ENCODE data around the gene MTR.
"Not testable (repeated sequence)": the region's sequence is repeated elsewhere in the genome, so short reads cannot be mapped to it uniquely, and the experiment has no call there.

Gene MTR

DNA sequence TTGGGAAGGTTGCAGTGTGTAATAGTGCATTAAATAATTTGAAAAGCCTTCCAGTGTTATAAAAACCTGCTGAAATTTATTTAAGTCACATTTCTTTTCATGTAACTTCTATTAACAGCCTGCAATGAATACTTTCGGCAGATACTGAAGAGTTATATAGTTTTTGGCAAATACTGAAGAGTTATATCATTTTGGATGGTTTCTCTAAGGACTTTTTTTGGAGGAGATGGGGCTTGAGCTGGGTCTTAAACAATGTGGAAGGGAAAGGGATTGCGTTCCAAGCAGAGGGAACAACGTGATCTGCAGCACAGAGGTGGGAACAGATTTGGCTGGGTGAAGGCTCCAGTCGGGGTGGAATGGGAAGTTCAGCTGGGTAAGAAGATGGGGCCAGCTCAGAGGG is 39.8 kb downstream of the MTR start:
- no peak for FAIRE-seq

DNA sequence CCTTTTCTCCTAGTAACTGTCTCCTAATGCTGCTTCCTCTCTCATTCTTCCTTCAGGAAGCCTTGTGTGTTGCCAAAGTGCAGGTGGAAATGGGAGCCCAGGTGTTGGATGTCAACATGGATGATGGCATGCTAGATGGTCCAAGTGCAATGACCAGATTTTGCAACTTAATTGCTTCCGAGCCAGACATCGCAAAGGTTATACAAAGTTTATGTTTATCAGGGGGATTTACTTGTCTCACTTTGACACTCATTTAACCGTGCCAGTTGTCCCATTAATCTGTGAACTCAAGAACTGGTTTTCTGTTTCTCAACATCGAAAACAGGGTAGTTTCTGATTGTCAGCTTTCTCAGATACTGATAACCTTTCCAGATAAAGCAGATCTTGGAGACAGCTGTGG is 40.4 kb downstream of the MTR start:
- FAIRE-seq = no peak

GRCh38 chr1:236836157-236836556 is 41.1 kb downstream of the MTR start:
- FAIRE-seq = no peak

DNA sequence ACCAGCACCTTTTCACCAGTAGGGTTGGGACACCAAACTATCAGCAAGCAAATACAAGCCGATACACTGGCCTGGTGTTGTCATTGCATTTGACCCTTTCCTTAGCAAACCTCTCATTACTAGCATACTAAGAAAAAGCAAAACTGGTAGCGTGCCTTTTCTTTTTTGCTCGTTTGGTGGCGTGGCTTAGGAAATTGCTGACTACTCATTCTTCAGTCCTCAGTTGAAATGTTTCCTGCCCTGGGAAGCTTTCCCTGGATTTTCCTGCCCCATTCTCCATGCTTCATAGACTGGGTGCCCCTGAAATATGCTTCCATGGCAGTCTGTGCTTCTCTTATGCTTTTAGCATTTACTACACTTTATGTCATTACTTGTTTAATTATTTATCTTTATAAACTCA is 42.0 kb downstream of the MTR start:
- FAIRE-seq = no peak

DNA sequence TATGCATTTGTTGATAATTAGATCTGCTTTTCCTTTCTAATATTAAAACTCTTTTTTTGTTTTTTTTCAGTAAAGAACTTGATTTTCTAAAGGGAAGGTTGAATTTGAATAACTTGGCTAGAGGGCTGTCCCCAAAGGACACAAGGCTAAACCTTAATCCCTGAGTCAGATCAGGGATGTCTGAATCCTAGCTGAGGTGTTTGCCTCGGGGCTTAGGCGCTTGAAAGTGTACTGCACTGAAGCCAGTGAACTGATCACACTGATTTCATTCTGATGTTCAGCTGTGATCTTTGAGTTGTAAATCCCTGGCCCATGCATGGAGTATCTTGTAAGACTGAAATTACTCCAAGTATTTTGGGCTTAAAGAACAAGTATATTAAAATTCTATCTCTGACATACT is 42.8 kb downstream of the MTR start:
- no peak for FAIRE-seq

DNA sequence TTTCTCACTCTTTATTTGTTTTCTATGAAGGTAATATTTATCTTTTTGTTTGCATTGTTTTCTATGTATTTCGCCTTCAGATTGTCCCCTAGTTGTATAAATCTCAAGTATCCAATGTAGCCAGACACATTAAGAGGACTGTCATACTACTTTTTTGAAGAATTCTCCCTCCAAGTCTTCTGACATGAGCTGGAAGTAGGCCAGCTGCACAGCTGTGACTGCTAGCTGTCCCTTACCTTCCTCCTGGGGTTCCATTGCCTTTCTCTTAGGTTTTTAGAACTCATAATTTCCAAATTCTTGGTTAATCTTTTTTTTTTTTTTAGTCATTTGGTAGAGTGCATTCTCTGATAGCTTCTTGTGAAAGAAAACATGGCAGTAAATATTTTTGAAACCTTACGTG is 46.2 kb downstream of the MTR start:
- no peak for FAIRE-seq

- no peak for FAIRE-seq
These were observed 49.6 kb downstream of the MTR start for GRCh38 chr1:236844499-236845271.

DNA sequence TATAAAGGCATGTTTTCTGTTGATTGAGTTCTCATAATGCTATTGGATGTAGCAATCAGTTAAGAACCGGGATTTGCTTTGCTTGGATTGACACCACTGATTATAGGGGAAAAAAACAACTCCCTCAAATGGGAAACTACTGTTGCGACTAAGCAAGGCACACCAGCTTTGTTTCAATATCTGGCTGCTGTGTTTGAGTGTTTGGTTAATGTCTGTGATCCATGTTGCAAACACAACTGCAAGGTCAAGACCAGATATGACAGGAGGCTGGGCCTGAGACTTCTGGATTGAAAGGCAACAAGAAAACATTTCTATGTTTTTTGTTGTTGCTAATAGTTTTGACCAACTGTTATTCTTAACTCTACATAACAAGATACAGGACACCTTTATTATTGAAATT is 50.7 kb downstream of the MTR start:
- no peak for FAIRE-seq

DNA sequence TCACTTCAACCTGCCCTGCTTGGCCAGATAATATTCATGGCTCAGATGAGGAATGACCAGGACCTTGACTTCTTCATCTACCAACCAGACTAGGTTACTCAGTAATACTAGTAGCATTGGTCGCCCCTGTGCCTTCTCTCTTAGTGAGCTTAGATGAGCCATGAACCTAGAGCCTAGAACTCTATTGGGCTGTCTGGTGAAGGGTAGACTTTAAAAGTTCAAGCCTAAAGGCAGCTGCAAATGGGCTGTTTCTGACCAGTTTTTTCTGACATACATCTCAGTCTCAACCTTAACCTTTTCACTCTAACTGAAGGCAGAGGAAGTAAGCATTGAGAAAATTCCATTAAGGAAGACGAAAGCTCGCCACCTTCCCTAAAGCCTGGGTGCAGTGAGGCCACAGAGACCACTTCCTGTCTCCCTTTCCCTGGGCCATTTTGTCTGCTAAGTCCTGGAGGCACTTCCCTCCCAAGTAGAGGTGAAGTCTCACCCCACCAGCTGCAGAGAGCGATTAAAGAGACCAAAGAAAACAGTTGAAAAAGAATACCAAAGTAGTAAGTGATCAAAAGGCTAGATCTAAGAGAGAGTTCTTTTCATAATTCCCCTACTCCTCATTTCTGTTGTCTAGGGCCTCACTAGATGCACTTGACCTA is 53.3 kb downstream of the MTR start:
- no peak for FAIRE-seq

GRCh38 chr1:236850077-236850979 is 55.2 kb downstream of the MTR start:
- peak; percentile 64 for FAIRE-seq

GRCh38 chr1:236851871-236852270 is 56.8 kb downstream of the MTR start:
- FAIRE-seq = no peak

DNA sequence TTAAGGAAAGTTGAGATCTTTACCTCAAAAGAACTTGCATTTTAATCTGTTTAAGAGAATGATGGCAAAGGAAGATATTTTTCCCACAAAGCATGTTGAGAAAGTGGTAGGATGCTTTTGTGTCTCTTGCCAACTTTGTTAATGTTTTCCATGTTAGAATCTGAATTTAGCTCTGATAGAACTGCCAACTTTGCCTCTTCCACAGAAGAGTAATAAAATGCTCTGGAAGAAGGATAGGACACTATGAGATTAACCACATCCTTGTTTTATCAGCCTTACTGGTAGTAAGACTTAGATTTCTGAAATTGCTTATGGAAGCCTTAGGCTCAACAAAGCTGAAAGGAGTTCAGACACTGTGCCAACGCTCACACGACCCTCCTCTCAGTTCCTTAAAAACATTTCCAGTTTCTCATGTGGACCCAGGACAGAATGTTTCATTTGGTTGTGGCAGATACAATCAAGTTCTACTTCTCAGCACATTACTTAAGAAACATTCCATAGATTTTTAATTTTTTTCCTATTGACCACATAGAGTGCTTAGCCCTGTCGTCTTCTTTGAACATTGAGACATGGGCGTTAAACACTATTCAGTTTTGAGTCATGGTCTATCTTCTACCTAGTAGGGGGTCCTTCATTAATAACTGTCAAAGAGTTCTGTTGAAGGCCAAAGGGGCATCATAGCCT is 59.0 kb downstream of the MTR start:
- FAIRE-seq = no peak

DNA sequence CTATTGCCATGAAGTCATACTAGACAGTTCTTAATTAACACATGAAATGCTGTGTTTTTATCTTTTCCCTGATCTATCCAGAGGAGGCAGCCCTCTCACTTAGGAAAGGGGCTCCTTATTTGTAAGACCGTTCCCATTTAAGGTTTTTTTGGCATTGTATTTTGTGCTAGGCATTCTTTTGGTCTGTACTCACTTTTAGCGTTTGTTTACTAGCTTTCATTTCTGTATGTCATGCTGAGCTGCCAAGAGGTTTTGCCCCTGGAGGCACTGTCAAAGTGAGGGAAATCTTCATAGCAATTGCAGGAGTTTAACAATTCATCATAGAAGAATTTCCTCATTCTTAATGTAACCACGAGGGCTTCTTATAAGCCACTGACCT is 59.5 kb downstream of the MTR start:
- FAIRE-seq = no peak

DNA sequence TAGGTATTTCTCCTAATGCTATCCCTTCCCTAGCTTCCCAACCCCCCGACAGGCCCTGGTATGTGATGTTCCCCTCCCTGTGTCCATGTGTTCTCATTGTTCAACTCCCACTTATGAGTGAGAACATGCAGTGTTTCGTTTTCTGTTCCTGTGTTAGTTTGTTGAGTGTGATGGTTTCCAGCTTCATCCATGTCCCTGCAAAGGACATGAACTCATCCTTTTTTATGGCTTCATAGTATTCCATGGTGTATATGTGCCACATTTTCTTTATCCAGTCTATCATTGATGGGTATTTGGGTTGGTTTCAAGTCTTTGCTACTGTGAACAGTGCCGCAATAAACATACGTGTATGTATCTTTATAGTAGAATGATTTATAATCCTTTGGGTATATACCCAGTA is 61.6 kb downstream of the MTR start:
- not testable (repeated sequence) for FAIRE-seq

DNA sequence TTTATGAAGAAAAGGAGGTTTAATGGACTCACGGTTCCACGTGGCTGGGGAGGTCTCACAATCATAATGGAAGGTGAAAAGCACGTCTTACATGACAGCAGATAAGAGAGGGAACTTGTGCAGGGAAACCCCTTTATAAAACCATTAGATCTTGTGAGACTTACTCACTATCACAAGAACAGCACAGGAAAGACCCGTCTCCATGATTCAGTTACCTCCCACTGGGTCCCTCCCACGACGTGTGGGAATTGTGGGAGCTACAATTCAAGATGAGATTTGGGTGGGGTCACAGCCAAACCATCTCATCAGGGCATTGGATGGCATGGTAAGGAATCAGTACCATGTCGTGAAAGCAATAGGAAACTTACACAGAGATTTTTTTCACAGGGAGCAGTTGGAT is 63.1 kb downstream of the MTR start:
- no peak for FAIRE-seq

DNA sequence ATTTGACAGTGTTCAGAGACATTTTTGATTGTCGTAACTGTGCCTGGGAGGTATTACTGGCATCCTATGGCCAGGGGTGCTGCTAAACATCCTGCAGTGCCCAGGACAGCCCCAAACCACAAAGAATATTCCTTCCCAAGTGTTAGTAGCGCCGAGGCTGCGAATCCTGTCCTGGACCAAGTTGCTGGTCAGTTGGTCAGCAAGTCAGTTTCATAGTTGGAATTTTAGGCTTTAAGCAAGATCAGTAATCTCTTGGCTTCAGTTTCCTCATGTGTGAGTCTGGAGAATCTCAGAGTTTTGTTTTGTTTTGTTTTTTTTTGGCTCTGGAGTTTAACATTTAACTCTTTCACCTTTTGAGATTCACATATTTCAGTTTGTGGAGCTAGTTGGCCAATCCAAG is 65.0 kb downstream of the MTR start:
- FAIRE-seq = no peak

DNA sequence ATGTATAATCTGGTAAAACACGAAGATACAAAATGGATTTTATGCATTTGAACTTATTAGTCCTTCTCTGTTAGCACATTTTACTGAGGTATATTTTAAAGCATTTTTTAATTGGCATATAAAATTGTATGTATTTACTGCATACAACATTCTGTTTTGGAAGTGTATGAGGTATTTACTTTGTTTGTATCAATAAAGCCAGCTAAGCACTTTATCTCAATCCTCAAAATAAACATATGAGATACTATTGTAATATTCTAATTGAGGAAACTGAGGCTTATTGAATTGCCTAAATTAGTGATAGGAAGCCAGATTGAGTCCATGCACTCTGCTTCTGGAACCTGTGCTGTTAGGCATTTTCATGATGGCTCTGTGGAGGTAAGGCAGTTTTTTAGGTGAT is 65.6 kb downstream of the MTR start:
- peak; percentile 15 for FAIRE-seq

DNA sequence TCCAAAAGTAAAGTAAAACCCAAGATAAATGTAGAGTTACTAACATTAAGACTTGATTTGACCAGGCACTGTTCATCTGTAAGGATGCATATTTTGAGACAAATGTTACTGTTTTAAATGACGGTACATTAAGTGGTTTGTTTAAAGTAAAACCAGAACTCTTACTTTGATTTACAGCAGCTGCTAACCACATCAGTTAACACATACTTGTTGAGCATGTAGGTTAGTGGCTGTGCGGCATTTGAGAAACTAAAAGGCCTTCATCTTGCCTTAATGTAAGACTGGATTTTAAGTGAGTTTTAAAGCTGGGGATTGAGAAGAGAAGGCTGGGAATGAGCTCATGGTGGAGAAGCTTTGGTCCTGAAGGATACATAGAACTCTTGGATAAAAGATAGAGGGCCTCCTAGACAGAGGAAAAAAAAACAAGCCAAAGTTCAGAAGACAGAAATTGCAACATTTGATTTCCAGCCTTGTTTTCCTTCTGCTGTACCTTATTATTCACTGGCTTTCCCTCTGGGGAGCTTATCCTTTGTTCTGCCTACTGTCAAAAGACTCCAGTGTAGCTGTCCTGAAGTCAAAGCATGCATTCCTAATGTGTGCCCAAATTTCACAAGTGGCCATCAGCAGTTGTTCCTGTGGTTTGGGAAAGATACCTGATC is 66.6 kb downstream of the MTR start:
- FAIRE-seq = no peak

- no peak for FAIRE-seq
These were observed 67.1 kb downstream of the MTR start for GRCh38 chr1:236862219-236862591.

GRCh38 chr1:236862615-236863211 is 67.6 kb downstream of the MTR start:
- no peak for FAIRE-seq

DNA sequence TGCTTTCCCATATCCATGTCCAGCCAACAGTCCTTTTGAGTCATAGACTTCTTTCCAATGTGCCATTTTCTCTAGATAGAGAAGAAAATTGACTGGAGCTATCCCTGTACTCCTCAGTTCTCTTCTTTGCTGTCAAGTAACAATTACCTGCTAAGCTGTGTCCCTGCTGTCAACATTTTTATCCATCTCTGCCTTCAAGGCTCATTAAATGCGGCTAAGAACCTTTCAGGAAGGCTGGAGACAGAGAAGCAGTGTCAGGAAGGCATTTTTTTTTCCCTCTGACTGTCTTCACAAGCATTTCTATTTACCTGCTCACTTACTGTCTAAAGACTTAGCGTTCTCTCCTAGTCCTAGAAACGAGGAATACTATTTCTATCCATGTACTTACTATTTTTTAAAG is 69.1 kb downstream of the MTR start:
- FAIRE-seq = no peak

Measured in TTC549 (cell line).